DMS53 treated with DMSO at 0.1 percent for 48 hours (cell line): Measurements from ENCODE around the gene C1orf167.
A peak's percentile ranks its signal among the peaks of the same experiment; 100 is the strongest.

Source experiments
- DNase-seq: peaks from one replicate; lab custom pipeline; 2025; ENCODE audit not compliant: unreplicated experiment; lab: John Stamatoyannopoulos, UW

The C1orf167 gene

GRCh38 chr1:11735854-11736745, 25.9 kb upstream of the C1orf167 start, which contains the start of gene AGTRAP:
TSS of gene AGTRAP (plus strand) at chr1:11736136. CDS start at chr1:11736209, 73 bp downstream.
- DNase-seq, result peak; percentile 66

GRCh38 chr1:11736746-11737639, 25.0 kb upstream of the C1orf167 start:
- DNase-seq, result no peak

- no peak for DNase-seq
Measured at GRCh38 chr1:11738096-11738495, 23.9 kb upstream of the C1orf167 start.

- DNase-seq, result no peak
Measured at GRCh38 chr1:11738783-11739182, 23.2 kb upstream of the C1orf167 start.

GRCh38 chr1:11740258-11741192, 21.5 kb upstream of the C1orf167 start:
- no peak for DNase-seq

- no peak for DNase-seq
Measured at GRCh38 chr1:11741482-11741881, 20.5 kb upstream of the C1orf167 start.

GRCh38 chr1:11741919-11742558, 20.0 kb upstream of the C1orf167 start:
- no peak for DNase-seq

GRCh38 chr1:11744287-11744686, 17.7 kb upstream of the C1orf167 start:
- no peak for DNase-seq

GRCh38 chr1:11746092-11746491, 15.9 kb upstream of the C1orf167 start:
- no peak for DNase-seq

- no peak for DNase-seq
Measured at GRCh38 chr1:11746795-11747487, 15.1 kb upstream of the C1orf167 start.

GRCh38 chr1:11748294-11749202, 13.4 kb upstream of the C1orf167 start:
- no peak for DNase-seq

GRCh38 chr1:11749203-11749689, 12.7 kb upstream of the C1orf167 start:
- DNase-seq, result peak; percentile 25

- DNase-seq, result no peak
Measured at GRCh38 chr1:11749996-11750395, 12.0 kb upstream of the C1orf167 start.

- no peak for DNase-seq
Measured at GRCh38 chr1:11751087-11751486, 10.9 kb upstream of the C1orf167 start.

GRCh38 chr1:11752359-11753088, 9.5 kb upstream of the C1orf167 start:
- no peak for DNase-seq

GRCh38 chr1:11753555-11754208, 8.3 kb upstream of the C1orf167 start:
- no peak for DNase-seq

- no peak for DNase-seq
Measured at GRCh38 chr1:11757047-11757446, 4.9 kb upstream of the C1orf167 start.
